ENCODE data around the gene DENND1A.

DENND1A gene

GRCh38 chr9:123407217-123407851 lies 522.6 kb downstream of the DENND1A start:
- no peak for TF ChIP-seq FOXP2 (optimal IDR thresholded peaks at IDR 0.05; ENCODE audit: borderline replicate concordance, extremely low read depth, extremely low read length, insufficient read depth)
- TF ChIP-seq POLR2AphosphoS5 (IDR thresholded peaks at IDR 0.05; ENCODE audit: low read depth, low read length), result no peak
- TF ChIP-seq TAF1 (IDR thresholded peaks at IDR 0.05; ENCODE audit: borderline replicate concordance, insufficient read depth, low read length), result no peak
- no peak for TF ChIP-seq SIN3A (IDR thresholded peaks at IDR 0.05; ENCODE audit: borderline replicate concordance, insufficient read depth, low read length)
- TF ChIP-seq, protein P1, sequence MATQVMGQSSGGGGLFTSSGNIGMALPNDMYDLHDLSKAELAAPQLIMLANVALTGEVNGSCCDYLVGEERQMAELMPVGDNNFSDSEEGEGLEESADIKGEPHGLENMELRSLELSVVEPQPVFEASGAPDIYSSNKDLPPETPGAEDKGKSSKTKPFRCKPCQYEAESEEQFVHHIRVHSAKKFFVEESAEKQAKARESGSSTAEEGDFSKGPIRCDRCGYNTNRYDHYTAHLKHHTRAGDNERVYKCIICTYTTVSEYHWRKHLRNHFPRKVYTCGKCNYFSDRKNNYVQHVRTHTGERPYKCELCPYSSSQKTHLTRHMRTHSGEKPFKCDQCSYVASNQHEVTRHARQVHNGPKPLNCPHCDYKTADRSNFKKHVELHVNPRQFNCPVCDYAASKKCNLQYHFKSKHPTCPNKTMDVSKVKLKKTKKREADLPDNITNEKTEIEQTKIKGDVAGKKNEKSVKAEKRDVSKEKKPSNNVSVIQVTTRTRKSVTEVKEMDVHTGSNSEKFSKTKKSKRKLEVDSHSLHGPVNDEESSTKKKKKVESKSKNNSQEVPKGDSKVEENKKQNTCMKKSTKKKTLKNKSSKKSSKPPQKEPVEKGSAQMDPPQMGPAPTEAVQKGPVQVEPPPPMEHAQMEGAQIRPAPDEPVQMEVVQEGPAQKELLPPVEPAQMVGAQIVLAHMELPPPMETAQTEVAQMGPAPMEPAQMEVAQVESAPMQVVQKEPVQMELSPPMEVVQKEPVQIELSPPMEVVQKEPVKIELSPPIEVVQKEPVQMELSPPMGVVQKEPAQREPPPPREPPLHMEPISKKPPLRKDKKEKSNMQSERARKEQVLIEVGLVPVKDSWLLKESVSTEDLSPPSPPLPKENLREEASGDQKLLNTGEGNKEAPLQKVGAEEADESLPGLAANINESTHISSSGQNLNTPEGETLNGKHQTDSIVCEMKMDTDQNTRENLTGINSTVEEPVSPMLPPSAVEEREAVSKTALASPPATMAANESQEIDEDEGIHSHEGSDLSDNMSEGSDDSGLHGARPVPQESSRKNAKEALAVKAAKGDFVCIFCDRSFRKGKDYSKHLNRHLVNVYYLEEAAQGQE (IDR thresholded peaks at IDR 0.05; ENCODE audit: insufficient read depth in 1 of 2, low read depth in 2 of 2, low read length in 2 of 2), result no peak

- TF ChIP-seq TAF1 (IDR thresholded peaks at IDR 0.05; ENCODE audit: borderline replicate concordance, insufficient read depth, low read length) (no peak), POLR2AphosphoS5 (IDR thresholded peaks at IDR 0.05; ENCODE audit: low read depth, low read length) (no peak), SIN3A (IDR thresholded peaks at IDR 0.05; ENCODE audit: borderline replicate concordance, insufficient read depth, low read length) (no peak)
- TF ChIP-seq, protein P1 (IDR thresholded peaks at IDR 0.05; ENCODE audit: insufficient read depth in 1 of 2, low read depth in 2 of 2, low read length in 2 of 2), result no peak
Observed at GRCh38 chr9:123406691-123407216, 523.2 kb downstream of the DENND1A start.

DNA sequence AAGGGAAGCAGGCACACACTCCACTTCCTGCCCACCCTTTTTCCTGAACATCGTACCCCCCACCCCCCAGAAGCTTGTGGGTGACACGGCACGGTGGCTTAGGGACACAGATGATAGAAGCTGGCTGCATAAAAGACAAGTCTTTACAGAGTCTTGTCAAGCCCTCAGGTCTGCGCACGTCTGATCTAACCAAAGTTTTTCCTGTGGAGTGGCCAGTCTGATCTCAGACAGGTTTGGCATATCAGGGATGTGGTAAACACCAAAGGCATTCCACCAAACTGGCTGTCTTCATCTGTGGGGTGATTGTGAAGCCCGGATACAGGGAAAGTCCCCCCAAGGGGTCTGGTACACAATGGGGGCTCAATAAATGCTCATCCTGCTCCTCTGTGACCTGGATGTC lies 523.9 kb downstream of the DENND1A start:
- TF ChIP-seq, protein P1 (IDR thresholded peaks at IDR 0.05; ENCODE audit: insufficient read depth in 1 of 2, low read depth in 2 of 2, low read length in 2 of 2), result no peak
- TF ChIP-seq TAF1 (IDR thresholded peaks at IDR 0.05; ENCODE audit: borderline replicate concordance, insufficient read depth, low read length) (no peak), FOXP2 (optimal IDR thresholded peaks at IDR 0.05; ENCODE audit: borderline replicate concordance, extremely low read depth, extremely low read length, insufficient read depth) (no peak), POLR2AphosphoS5 (IDR thresholded peaks at IDR 0.05; ENCODE audit: low read depth, low read length) (no peak), SIN3A (IDR thresholded peaks at IDR 0.05; ENCODE audit: borderline replicate concordance, insufficient read depth, low read length) (no peak)

DNA sequence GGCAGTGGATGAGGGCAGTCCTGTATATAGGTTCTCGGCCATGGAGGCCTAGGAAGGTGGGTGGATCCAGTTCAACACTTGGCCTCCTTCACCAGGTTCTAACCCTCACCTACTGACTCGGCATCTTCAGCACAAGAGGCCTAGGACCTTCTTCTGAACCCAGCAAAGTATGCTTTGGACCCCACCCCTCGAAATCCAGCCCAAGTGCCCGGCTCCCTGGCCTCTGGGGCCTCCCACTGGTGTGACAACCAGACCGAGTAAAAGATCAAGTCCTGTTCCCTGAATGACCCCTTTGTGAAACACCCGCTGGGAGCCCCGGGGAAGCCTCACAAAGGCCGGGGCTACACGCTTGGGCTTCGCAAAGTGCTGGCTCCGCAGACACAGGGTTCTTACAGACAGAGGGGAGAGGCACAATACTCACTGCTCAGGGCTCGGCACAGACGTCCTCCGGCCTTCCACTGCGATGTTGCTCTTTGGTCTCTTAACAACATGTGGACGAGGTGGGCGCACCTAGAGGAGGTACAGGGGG lies 526.9 kb downstream of the DENND1A start:
- TF ChIP-seq SIN3A (IDR thresholded peaks at IDR 0.05; ENCODE audit: borderline replicate concordance, insufficient read depth, low read length), result no peak
- TF ChIP-seq, protein P1 (IDR thresholded peaks at IDR 0.05; ENCODE audit: insufficient read depth in 1 of 2, low read depth in 2 of 2, low read length in 2 of 2), result no peak
- no peak for TF ChIP-seq TAF1 (IDR thresholded peaks at IDR 0.05; ENCODE audit: borderline replicate concordance, insufficient read depth, low read length)

Measured in PFSK-1 (cell line).